PFSK-1 (cell line): Measurements from ENCODE around the gene GNAT3.

Experiments used
- FOXP2 ChIP-seq: optimal IDR thresholded peaks from 2 replicates; pipeline ENCODE3; 2011; ENCODE audit warnings: borderline replicate concordance, control low read depth, inconsistent platforms; ENCODE audit not compliant: insufficient read depth; ENCODE audit errors: extremely low read length, extremely low read depth
- POLR2AphosphoS5 ChIP-seq: IDR thresholded peaks from 2 replicates; pipeline ENCODE4 v1.6.1; 2012; ENCODE audit warnings: low read depth, mild to moderate bottlenecking, control low read depth, low read length, moderate library complexity
- REST ChIP-seq, 2 experiments: IDR thresholded peaks; 2 replicates each; pipeline versions ENCODE4 v1.6.1 to v1.8.0; 2011 to 2012; ENCODE audit warnings: low read depth in 2 of 2, low read length in 2 of 2, control low read depth in 1 of 2, inconsistent platforms in 1 of 2, mild to moderate bottlenecking in 1 of 2, moderate library complexity in 1 of 2; ENCODE audit not compliant: insufficient read depth in 1 of 2
- SIN3A ChIP-seq: IDR thresholded peaks from 2 replicates; pipeline ENCODE4 v1.6.1; 2012; ENCODE audit warnings: mild to moderate bottlenecking, low read length, moderate library complexity, borderline replicate concordance; ENCODE audit not compliant: insufficient read depth
- TAF1 ChIP-seq: IDR thresholded peaks from 2 replicates; pipeline ENCODE4 v1.6.1; 2012; ENCODE audit warnings: low read length, control low read depth, borderline replicate concordance; ENCODE audit not compliant: insufficient read depth

The GNAT3 gene

GRCh38 chr7:80481196-80481884 is 30.5 kb downstream of the GNAT3 start:
- TF ChIP-seq SIN3A (no peak), FOXP2 (no peak), TAF1 (no peak), POLR2AphosphoS5 (no peak), REST (IDR thresholded peaks at IDR 0.05; ENCODE audit: insufficient read depth in 1 of 2, low read depth in 2 of 2, low read length in 2 of 2) (no peak)

- TF ChIP-seq FOXP2 (no peak), REST (IDR thresholded peaks at IDR 0.05; ENCODE audit: insufficient read depth in 1 of 2, low read depth in 2 of 2, low read length in 2 of 2) (no peak), POLR2AphosphoS5 (no peak), SIN3A (no peak), TAF1 (no peak)
Observed at GRCh38 chr7:80480566-80480965, 31.3 kb downstream of the GNAT3 start.

- TF ChIP-seq TAF1, result no peak
- TF ChIP-seq REST (IDR thresholded peaks at IDR 0.05; ENCODE audit: insufficient read depth in 1 of 2, low read depth in 2 of 2, low read length in 2 of 2), result no peak
- no peak for TF ChIP-seq POLR2AphosphoS5
- TF ChIP-seq FOXP2, result no peak
- no peak for TF ChIP-seq SIN3A
Observed at GRCh38 chr7:80478683-80479082, 33.2 kb downstream of the GNAT3 start.

GRCh38 chr7:80476035-80476434 is 35.8 kb downstream of the GNAT3 start:
- TF ChIP-seq REST (IDR thresholded peaks at IDR 0.05; ENCODE audit: insufficient read depth in 1 of 2, low read depth in 2 of 2, low read length in 2 of 2) (no peak), POLR2AphosphoS5 (no peak), FOXP2 (no peak), SIN3A (no peak), TAF1 (no peak)

GRCh38 chr7:80475383-80475782 is 36.5 kb downstream of the GNAT3 start:
- TF ChIP-seq FOXP2 (no peak), TAF1 (no peak), POLR2AphosphoS5 (no peak), SIN3A (no peak), REST (IDR thresholded peaks at IDR 0.05; ENCODE audit: insufficient read depth in 1 of 2, low read depth in 2 of 2, low read length in 2 of 2) (no peak)
